DOHH2 (cell line): Measurements from ENCODE around the gene PDIA6.

Experiments
- EZH2phosphoT487 ChIP-seq: fragments of 200-600 bp; sonication (generic); IDR thresholded peaks from 2 replicates; pipeline ENCODE4 v1.6.1; 2017; ENCODE audit warnings: borderline replicate concordance, mild to moderate bottlenecking, antibody characterized with exemption, low read length, moderate library complexity, mixed read lengths
- TF ChIP-seq, protein P1 (sequence below): fragments of 200-600 bp; sonication (generic); IDR thresholded peaks from one replicate; pipeline ENCODE4 v1.5.1; 2014; ENCODE audit warnings: antibody characterized with exemption, mild to moderate bottlenecking, low read depth, low read length; ENCODE audit not compliant: poor library complexity, severe bottlenecking

DNA sequence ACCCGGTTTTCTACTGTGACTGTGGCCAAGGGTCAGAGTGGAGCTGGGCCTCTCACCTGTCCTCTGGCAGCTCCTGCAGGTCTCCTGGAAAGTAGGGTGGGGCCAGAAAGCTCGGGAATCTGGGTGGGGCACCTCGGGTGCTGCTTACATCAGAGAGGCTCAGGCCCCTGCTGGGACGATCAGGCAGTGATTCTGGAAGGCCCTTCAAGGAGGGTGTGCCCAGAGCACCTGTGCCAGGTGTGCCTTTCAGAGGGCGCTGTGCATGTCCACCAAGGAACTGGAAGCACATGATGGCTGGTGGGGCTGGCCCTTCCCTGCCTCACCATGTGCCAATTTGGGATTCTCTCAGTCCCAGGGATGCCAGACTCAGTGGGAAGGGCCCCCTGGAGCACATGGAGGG lies 47.1 kb downstream of the PDIA6 start:
- TF ChIP-seq, protein P1, sequence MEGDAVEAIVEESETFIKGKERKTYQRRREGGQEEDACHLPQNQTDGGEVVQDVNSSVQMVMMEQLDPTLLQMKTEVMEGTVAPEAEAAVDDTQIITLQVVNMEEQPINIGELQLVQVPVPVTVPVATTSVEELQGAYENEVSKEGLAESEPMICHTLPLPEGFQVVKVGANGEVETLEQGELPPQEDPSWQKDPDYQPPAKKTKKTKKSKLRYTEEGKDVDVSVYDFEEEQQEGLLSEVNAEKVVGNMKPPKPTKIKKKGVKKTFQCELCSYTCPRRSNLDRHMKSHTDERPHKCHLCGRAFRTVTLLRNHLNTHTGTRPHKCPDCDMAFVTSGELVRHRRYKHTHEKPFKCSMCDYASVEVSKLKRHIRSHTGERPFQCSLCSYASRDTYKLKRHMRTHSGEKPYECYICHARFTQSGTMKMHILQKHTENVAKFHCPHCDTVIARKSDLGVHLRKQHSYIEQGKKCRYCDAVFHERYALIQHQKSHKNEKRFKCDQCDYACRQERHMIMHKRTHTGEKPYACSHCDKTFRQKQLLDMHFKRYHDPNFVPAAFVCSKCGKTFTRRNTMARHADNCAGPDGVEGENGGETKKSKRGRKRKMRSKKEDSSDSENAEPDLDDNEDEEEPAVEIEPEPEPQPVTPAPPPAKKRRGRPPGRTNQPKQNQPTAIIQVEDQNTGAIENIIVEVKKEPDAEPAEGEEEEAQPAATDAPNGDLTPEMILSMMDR, result no peak
- no peak for TF ChIP-seq EZH2phosphoT487
